Vagina (tissue), 2 donors: ENCODE results near the gene SLC25A12. TPM values are rescaled to one million over a fixed set of nuclear protein-coding genes. Genes with fewer than 3 reads are reported as not detected.

ENCODE experiments used
- DNase-seq, 2 donors: peaks; one replicate each; pipeline ENCODE4 v3.0.0-alpha.2; 2017; ENCODE audit errors: extremely low spot score in 2 of 2
- H3K27ac ChIP-seq: fragments of 200-600 bp; sonication (generic); one replicate; pipeline ENCODE4 v1.5.1; 2019
- H3K27me3 ChIP-seq: fragments of 200-600 bp; sonication (generic); one replicate; pipeline ENCODE4 v1.5.1; 2019
- H3K36me3 ChIP-seq, 2 donors: fragments of 200-600 bp; sonication (generic); one replicate each; pipeline ENCODE4 v1.5.1; 2017 to 2019
- H3K4me1 ChIP-seq: fragments of 200-600 bp; sonication (generic); one replicate; pipeline ENCODE4 v1.5.1; 2019
- H3K4me3 ChIP-seq, 2 donors: fragments of 200-600 bp; sonication (generic); 1 replicate in 1 of 2; 2 replicates in 1 of 2; pipeline ENCODE4 v1.5.1; 2016 to 2019
- H3K9me3 ChIP-seq: fragments of 200-600 bp; sonication (generic); one replicate; pipeline ENCODE4 v1.5.1; 2019
- CTCF ChIP-seq, 3 experiments: fragments of 450-650 bp in 2 of 3; fragments of 200-600 bp in 1 of 3; sonication (generic) in 1 of 3; IDR thresholded peaks; one replicate each; pipeline ENCODE4 v1.5.1; 2017 to 2019; ENCODE audit warnings: antibody characterized with exemption in 3 of 3, mild to moderate bottlenecking in 2 of 3, moderate library complexity in 2 of 3
- POLR2A ChIP-seq, 2 donors: fragments of 450-650 bp; IDR thresholded peaks; one replicate each; pipeline ENCODE4 v1.6.1; 2017; ENCODE audit warnings: antibody characterized with exemption in 2 of 2, mild to moderate bottlenecking in 2 of 2, moderate library complexity in 2 of 2
- POLR2AphosphoS5 ChIP-seq, 2 donors: sonication (generic); formaldehyde crosslinking; IDR thresholded peaks; one replicate each; pipeline ENCODE4 v1.9.0; 2017; ENCODE audit warnings: antibody characterized with exemption in 2 of 2, mild to moderate bottlenecking in 2 of 2, low read depth in 1 of 2; ENCODE audit not compliant: insufficient read depth in 1 of 2
- intact Hi-C: fragments of 100-400 bp; cut with DNase I; formaldehyde crosslinking; loops from one replicate; pipeline ENCODE4 v1.15.1; 2023
- small RNA-seq: library from RNA; depleted of rRNA; stranded (forward); fragments of <200 nt; gene quantifications from one replicate; pipeline ENCODE3, GENCODE V24; 2016
- total RNA-seq: library from RNA; depleted of rRNA; stranded (reverse); fragments of >200 nt; gene quantifications from one replicate; pipeline ENCODE4 v1.2.3, GENCODE V29; 2016

The SLC25A12 gene
- total RNA-seq, 1 donor from 2014 or later = 26.0 TPM

GRCh38 chr2:171745141-171745540 lies 148.9 kb downstream of the SLC25A12 start:
- intact Hi-C loops = no loop called here
- DNase-seq = no peak
- Histone ChIP-seq H3K4me3 (no peak overlapping the region), H3K27ac (no peak overlapping the region), H3K9me3 (no peaks in the 10 kb centered on the region), H3K36me3 (peaks cover 3 to 56% of the 10 kb centered on the region in 2 donors), H3K4me1 (no peaks in the 10 kb centered on the region), H3K27me3 (no peaks in the 10 kb centered on the region)
- no peak for TF ChIP-seq CTCF (IDR thresholded peaks at IDR 0.05)
- no peak for TF ChIP-seq POLR2AphosphoS5 (IDR thresholded peaks at IDR 0.05; ENCODE audit: insufficient read depth in 1 of 2, low read depth in 1 of 2)

GRCh38 chr2:171742760-171743159 lies 151.3 kb downstream of the SLC25A12 start:
- no peak overlapping the region for H3K27ac ChIP-seq
- H3K4me3 ChIP-seq = no peak overlapping the region
- TF ChIP-seq POLR2AphosphoS5 (IDR thresholded peaks at IDR 0.05; ENCODE audit: insufficient read depth in 1 of 2, low read depth in 1 of 2) = no peak
- no peak for TF ChIP-seq POLR2A (IDR thresholded peaks at IDR 0.05)
- no peak for TF ChIP-seq CTCF (IDR thresholded peaks at IDR 0.05)
- H3K9me3 ChIP-seq = no peaks in the 10 kb centered on the region
- intact Hi-C loops = no loop called here
- H3K27me3 ChIP-seq = no peaks in the 10 kb centered on the region
- H3K4me1 ChIP-seq = no peaks in the 10 kb centered on the region
- DNase-seq = no peak
- H3K36me3 ChIP-seq = peaks cover 3 to 58% of the 10 kb centered on the region in 2 donors

GRCh38 chr2:171741189-171741588 lies 152.9 kb downstream of the SLC25A12 start:
- H3K4me1 ChIP-seq = no peaks in the 10 kb centered on the region
- H3K27me3 ChIP-seq = no peaks in the 10 kb centered on the region
- H3K27ac ChIP-seq = no peak overlapping the region
- DNase-seq = no peak
- no peak overlapping the region for H3K4me3 ChIP-seq
- no peaks in the 10 kb centered on the region for H3K9me3 ChIP-seq
- intact Hi-C loops = no loop called here
- TF ChIP-seq POLR2AphosphoS5 (IDR thresholded peaks at IDR 0.05; ENCODE audit: insufficient read depth in 1 of 2, low read depth in 1 of 2) = no peak
- no peak for TF ChIP-seq POLR2A (IDR thresholded peaks at IDR 0.05)
- no peak for TF ChIP-seq CTCF (IDR thresholded peaks at IDR 0.05)
- peaks cover 0 to 50% of the 10 kb centered on the region in 2 donors for H3K36me3 ChIP-seq

GRCh38 chr2:171735991-171736710 lies 157.9 kb downstream of the SLC25A12 start:
- Histone ChIP-seq H3K36me3 (peaks cover 0 to 64% of the 10 kb centered on the region in 2 donors), H3K4me1 (no peaks in the 10 kb centered on the region), H3K4me3 (no peak overlapping the region), H3K27ac (no peak overlapping the region), H3K9me3 (no peaks in the 10 kb centered on the region), H3K27me3 (no peaks in the 10 kb centered on the region)
- no peak for DNase-seq
- intact Hi-C loops = no loop called here
- TF ChIP-seq CTCF (IDR thresholded peaks at IDR 0.05) (no peak), POLR2A (IDR thresholded peaks at IDR 0.05) (no peak), POLR2AphosphoS5 (IDR thresholded peaks at IDR 0.05; ENCODE audit: insufficient read depth in 1 of 2, low read depth in 1 of 2) (no peak)

Small RNAs within 50 kb of the gene (small RNA-seq; reads per million reads assigned to genes)
- not detected for gene RNU6-182P

Other genes starting within 250 kb of the SLC25A12 start
- 92.1 TPM for gene DYNC1I2, start 206.8 kb downstream of the SLC25A12 start, total RNA-seq
- gene HAT1, start 28.2 kb upstream of the SLC25A12 start, total RNA-seq = 30.0 TPM
- gene METAP1D, start 105.7 kb upstream of the SLC25A12 start, total RNA-seq = 8.8 TPM
- gene DLX1, start 191.3 kb upstream of the SLC25A12 start, total RNA-seq = not detected
- gene DLX2, start 208.7 kb upstream of the SLC25A12 start, total RNA-seq = not detected